Adipose tissue (tissue), 3 donors: Measurements from ENCODE around the gene DOK1. TPM values are rescaled to one million over a fixed set of nuclear protein-coding genes. Genes with fewer than 3 reads are reported as not detected.

Experiments used
- H3K27ac ChIP-seq: one replicate; pipeline ENCODE4 v1.5.1; 2013; ENCODE audit warnings: low read depth, low read length
- WGBS, 3 donors: extraction: QIAGEN DNeasy Blood & Tissue Kit; methylation state at CpG; one replicate each; pipeline ENCODE4 v1.1.7; 2013; 5-methylcytosine and 5-hydroxymethylcytosine counted together
- polyA plus RNA-seq, 3 donors: library from polyadenylated mRNA; stranded (reverse); fragments of 200-250 nt; gene quantifications; one replicate each; pipeline ENCODE4 v1.2.3, GENCODE V29; 2013
- donor health status: healthy with polysubstance abuse.
- donor health status: Bipolar disorder and iron deficiency.
- donor health status: healthy.

The DOK1 gene
- polyA plus RNA-seq, 3 donors: 8.8 to 23.4 (median 16.2) TPM

DNA sequence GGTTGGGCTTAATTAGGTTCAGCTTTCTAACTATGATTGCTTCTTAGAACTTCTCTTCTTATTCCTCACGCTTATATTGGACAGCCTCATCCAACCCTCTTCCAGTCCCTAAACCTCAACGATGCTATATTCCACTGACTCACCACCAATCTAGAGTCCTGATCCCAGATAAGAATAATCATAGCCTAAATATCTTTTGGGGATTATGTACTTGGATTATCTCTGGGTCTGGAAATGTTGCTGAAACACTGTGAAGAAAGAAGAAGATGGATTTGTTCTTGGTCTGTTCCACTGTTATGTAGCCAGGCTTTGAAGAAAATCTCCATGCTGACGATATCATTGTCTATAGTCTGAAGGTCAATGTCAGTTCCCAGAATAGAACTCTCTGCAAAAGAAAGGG, 26.9 kb downstream of the DOK1 start:
- 78 to 92% (median 90%) methylated on average over 3 of the region's 3 CpGs for WGBS, 3 donors
- H3K27ac ChIP-seq: no peak overlapping the region

DNA sequence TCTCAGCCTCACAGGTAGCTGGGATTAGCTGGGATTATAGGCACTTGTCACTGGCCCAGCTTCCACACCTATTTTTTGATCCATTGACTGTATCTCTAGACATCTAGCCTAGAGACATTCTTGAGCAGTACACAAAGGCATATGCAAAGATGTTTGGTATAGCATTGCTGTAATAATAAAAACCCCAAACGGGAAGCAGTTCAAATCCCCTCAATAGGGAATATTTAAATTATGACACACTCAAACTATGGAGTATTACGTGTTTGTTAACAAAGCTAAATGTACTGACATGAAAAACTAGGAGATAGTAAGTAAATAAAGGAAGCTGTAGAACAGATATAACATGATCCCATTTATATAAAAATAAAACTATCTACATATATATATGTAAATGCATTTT, 27.7 kb downstream of the DOK1 start:
- WGBS, 3 donors: 72 to 82% (median 77%) methylated on average over 2 of the region's 2 CpGs
- H3K27ac ChIP-seq: no peak overlapping the region

DNA sequence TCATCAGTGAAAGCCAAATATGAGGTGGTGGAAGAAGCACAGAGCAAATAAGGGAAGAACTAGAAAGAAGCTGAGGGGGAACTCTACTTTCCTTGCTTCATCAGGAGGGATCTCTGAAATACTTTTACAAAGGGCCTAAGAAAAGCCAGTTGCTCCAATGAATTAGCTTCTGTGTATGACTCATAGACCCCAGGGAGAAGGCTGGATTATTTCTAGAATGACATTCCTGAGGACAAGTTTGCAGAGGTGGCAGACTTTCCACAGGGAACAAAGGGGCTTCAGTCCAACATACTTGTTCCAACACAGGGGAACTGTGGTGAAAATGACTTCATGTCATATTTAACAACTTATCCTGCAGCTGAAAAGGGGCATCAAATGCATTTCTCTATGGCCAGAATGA, 29.0 kb downstream of the DOK1 start:
- H3K27ac ChIP-seq: no peak overlapping the region

DNA sequence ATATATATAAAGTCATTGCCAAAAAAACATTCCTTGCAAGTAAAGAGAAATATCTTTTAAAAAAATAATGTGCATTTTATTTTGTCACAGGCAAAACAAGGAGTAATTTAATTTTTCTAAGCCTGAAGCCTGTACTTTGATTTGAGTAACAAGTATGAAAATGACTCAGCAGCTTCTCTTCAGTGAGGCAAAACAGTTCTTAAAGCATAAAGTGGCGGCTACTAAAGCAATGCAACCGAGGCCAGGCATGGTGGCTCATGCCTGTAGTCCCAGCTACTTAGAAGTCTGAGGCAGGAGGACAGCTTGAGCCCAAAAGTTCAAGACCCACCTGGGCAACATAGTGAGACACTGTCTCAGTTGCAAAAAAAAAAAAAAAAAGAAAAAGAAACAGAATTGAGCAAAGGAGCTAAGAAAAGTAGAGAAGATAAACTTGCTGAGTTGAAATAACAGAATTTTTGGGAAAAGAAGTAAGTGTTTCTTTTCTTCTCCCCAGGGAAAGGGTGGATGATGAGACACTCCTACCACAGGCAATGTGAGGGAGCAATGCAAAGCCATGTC, 29.6 kb downstream of the DOK1 start:
- no peak overlapping the region for H3K27ac ChIP-seq
- 41 to 66% (median 45%) methylated on average over 2 of the region's 2 CpGs for WGBS, 3 donors

DNA sequence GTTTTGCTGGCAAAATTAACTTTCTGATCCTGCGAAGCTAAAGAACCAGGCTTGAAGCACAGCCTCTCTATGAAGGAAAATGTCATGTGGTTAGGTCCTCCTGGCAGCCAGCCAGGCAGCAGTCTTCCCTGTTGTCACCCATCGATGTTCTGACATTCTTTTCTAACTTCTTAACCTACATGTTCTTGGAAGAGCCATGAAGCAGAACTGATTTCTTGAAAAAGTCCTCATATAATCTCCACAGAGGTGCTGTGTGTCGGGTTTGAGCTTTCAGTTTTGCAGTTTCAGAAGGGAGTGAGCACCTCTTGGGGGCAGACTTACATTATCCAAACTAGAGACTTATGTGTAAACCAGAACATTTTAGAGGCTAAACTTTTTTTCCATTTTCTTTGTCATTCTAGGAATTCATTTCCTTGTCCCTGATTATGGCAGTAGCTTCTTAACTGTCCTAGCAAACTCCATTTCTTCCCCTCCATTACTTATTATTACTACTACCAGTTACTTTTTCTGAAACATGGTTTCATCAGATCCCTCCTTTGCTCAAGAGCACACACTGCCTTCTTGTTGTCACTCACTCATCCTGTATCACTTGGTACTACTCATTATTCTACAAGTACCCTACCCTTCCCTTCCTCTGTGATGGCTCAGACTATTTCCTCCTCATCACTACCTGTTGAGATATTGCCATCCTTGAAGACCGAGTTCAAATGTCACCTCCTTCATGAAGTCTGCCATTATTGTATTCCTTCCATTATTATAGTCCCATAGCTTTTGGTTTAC, 31.1 kb downstream of the DOK1 start:
- no peak overlapping the region for H3K27ac ChIP-seq
- WGBS, 3 donors: 46 to 60% (median 48%) methylated on average over 4 of the region's 4 CpGs

DNA sequence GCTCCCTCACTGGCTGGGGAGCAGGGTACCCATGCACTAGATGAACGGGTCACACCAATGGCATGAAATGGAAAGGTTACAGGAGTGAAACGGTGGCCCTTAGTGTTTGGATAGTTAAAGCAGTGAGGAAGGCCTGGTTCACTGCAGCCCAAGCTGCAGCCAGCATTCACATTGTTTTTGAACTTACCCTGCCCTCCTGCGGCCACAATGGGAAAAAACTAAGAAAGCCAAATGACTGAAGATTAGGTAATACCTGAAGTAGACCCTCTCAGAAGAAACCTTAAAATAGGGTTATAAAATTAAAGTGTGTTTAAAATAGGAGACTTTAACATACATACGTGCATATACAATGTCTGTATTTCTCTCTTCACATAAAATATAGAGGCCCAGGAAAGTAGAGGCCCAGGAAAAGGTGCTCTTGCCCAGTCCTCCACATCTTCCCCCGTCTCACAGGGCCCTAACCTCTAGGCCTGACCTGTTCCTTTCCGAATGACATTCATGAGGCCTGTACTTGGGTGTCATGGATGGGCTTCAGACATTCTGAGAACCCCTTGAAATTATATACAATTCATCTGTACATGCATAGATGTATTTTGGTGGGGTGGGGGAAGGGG, 33.3 kb downstream of the DOK1 start:
- H3K27ac ChIP-seq: no peak overlapping the region
- 17 to 19% (median 19%) methylated on average over 6 of the region's 6 CpGs for WGBS, 3 donors

DNA sequence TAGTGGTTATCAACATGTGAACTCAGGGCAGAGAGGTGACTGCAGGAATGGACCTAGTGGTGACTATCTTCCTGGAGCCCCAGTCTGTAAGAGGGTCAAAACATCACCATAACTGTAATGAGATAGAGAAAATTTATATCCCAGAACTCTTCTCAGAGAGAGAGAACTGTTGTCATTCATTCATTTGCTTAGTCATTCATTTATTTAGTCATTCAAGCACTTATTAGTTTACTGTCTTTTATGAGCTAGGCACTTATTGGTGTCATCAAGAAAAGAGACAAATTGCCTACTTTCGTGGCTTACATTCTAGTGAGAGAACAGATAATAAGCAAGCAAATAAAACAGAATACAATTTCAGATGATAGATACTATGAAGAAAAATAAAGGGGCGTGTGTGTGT, 34.1 kb downstream of the DOK1 start:
- H3K27ac ChIP-seq: no peak overlapping the region
- WGBS, 3 donors: 51 to 73% (median 67%) methylated on average over 2 of the region's 2 CpGs

DNA sequence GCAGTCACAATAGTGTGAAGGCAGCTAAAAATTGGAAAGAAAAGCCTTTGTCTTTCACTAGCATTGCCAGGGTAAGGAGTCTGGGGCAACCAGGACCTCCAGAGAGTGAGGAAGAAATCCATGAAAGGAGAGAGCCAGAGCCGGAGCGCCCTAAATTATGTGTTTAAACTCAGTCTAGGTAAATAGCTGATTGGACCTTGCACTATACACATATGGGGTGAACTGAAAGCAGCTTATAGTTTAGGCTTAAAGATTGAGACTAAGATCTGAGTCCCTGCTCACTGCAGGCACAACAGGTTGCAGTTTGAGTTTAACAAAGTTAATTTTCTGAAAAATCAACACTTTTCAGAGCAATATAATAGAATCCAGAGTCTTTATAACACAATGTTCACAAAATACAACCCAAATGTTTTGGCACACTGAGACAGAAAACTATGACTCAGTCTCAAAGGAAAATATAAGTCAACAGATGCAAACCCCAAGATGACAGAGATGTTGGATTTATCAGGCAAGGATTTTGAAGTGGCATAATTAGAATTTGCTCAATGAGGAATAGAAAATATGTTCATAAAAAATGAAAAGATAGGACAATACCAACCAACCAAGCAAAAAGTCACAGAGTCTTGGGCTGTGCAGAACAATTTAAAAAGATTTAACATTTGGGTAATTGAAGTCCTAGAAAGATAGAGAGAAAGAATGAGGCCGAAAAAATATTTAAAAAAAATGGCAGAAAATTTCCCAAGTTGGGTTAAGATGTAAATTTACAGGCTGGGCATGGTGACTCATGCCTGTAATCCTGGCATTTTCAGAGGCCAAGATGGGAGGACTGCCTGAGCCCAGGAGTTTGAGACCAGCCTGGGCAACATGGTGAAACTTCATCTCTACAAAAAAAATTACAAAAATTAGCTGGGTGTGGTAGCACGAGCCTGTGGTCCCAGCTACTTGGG, 39.6 kb downstream of the DOK1 start:
- no peak overlapping the region for H3K27ac ChIP-seq
- WGBS, 3 donors: 52 to 83% (median 80%) methylated on average over 4 of the region's 4 CpGs

DNA sequence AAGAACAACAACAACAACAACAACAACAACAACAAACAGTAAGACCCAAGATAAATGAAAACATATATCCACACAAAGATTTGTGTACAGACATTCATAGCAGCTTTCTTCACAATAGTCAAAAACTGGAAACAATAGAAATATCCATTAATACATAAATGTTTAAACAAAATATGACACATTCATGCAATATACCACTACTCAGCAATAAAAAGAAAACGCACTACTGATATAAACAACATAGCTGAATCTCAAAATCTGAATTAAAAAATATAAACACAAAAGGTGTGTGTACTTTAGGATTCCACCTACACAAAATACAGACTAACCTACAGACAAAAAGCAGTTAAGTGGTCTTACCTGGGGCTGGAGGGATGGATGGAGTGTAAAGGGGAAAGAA, 42.1 kb downstream of the DOK1 start:
- H3K27ac ChIP-seq: no peak overlapping the region
- 55 to 67% (median 58%) methylated on average over 1 of the region's 1 CpG for WGBS, 3 donors

DNA sequence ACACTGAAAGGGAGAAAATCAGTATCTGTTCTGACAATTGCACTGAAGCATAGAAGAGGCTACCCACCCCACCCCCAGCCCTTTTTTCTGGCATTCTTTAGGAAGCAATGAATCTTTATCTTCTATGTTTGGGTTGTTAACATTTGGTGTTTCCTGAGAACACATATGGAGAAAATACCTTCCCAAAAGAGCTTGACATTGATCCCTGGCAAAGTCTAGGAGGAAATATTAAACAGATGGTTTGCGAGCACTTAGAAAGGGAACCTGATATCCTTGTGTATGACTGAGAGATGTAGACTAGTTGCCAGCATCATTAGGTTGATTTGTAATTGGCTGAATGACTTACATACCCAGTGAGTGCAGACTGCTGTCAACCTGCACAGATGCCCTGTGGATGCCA, 42.9 kb downstream of the DOK1 start:
- WGBS, 3 donors: 61 to 64% (median 63%) methylated on average over 1 of the region's 1 CpG
- H3K27ac ChIP-seq: no peak overlapping the region

DNA sequence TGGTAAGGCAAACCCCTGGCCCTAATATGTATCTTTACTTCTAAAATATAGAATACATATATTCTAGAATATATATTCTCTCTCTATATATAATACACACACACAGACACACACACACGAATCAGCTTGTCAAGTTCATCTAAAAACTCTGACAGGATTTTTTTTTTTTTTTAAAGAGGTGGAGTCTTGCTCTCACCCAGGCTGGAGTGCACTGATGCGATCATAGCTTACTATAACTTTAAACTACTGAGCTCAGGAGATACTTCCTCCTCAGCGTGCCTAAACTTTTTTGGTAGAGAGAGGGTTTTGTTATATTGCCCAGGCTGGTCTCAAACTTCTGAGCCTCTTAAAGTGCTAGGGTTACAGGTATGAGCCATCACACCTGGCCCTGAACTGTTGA, 45.2 kb downstream of the DOK1 start:
- no peak overlapping the region for H3K27ac ChIP-seq
- WGBS, 3 donors: 49 to 59% (median 57%) methylated on average over 3 of the region's 3 CpGs

DNA sequence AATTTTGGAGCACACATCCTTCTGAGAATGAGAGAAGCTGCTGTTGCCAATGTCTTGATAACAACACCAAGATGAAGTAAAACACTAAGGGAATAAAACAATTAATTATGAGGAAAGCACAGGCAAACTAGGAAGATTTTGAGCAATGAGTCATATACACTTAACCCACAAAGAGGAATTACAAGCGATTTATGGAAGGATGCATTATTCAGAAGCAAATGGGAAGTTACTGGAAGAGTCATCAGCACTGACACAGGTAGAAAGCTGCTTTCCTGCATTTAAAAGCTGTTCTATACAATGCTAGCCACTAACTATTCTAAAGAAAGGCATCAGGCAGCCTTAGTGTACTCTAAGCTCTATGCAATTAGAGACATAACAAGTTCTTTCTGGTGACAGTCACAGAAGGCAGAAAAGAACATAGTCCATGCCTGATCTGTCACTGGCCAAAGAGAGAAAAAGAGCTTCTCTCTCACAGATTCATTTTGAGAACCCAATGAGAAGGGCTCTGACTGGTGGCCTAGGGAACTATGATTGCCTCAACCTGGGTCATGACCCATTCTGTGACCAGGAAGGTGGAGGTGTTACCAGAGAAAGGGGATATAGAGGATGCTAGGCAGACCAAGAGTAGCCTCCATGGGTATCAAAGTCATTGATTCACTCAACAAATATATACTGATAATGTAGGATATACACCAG, 48.2 kb downstream of the DOK1 start:
- H3K27ac ChIP-seq: no peak overlapping the region
- 27 to 48% (median 30%) methylated on average over 1 of the region's 1 CpG for WGBS, 3 donors

DNA sequence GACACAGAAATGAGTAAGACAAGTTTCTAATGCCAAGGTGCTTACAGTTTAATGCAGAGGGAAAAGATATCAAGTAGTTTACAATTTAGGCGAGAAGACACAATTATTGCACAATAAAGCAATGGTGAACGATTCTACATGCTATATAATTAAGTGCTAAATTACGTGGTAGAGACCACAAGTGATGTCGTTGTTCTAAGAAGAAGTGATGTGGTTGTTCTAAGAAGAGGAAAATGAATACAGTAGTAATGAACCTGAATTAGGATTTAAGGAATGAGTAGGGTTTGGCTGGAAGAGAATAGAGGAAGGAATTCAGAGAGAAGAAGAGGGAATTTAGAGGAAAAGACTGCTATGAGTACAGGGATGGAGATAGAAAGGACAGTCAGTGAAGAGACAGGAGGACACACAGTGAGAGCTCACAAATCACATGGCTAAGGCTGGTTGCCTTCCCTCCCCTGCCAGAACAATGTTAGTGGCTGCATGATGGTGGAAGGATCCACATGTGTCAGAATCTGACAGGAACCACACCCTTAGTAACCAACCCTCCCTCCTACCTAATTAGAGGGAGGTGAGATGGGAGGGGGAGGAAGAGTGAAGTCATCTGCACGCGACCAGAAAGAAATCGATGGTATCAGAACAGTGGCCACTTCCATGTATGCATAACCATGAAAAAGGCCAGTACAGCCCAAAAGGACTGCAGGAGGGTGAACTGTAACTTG, 48.9 kb downstream of the DOK1 start:
- H3K27ac ChIP-seq: no peak overlapping the region
- WGBS, 3 donors: 68 to 75% (median 74%) methylated on average over 7 of the region's 7 CpGs

DNA sequence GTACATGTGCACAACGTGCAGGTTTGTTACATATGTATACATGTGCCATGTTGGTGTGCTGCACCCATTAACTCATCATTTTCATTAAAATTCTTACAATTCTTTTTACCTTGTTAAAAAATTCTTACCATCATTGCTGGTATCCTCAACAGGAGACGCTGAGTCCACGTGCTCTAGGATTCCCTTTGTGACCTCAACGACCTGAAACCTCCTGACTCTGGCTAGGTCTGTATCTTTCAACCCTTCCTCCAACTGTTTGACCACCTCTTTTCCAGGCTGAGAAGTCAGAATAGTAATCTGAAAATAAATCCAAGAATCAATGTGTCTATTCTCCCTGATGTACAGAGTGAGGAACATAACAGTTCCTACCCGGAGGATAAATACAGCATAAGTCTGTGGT, 52.4 kb downstream of the DOK1 start:
- WGBS, 3 donors: 60 to 67% (median 62%) methylated on average over 5 of the region's 5 CpGs
- H3K27ac ChIP-seq: no peak overlapping the region
